Activated CD8-positive, alpha-beta memory T cell treated with anti-CD3 and anti-CD28 coated beads, Interleukin-2, amount 10 ng/mL, durations not matched to agents 7 days and 5 days (primary cell): ENCODE measurements around the gene ESYT2. TPM values are rescaled to one million over a fixed set of nuclear protein-coding genes. Genes with fewer than 3 reads are reported as not detected.

Source experiments
- ATAC-seq: fragments of 150-1000 bp; cut with Tn5 transposase; one replicate; pipeline ENCODE4 v1.10.0; 2021; ENCODE audit warnings: moderate library complexity
- CTCF ChIA-PET: fragments of 350-600 bp; sonication (Branson Sonifier 250); formaldehyde crosslinking; loops from one replicate; lab custom pipeline; 2021; ENCODE audit warnings: antibody characterized with exemption; lab: Charles Lee
- DNase-seq: peaks from one replicate; pipeline ENCODE4 v3.0.0-alpha.2; 2020
- H3K27ac Mint-ChIP-seq: one replicate; pipeline ENCODE4 v1.8.0; 2021; ENCODE audit warnings: mild to moderate bottlenecking, mixed read lengths
- H3K27me3 Mint-ChIP-seq: one replicate; pipeline ENCODE4 v1.8.0; 2021; ENCODE audit warnings: mixed read lengths
- H3K36me3 Mint-ChIP-seq: one replicate; pipeline ENCODE4 v1.8.0; 2021; ENCODE audit warnings: mild to moderate bottlenecking, mixed read lengths
- H3K4me1 Mint-ChIP-seq: one replicate; pipeline ENCODE4 v1.8.0; 2021; ENCODE audit warnings: mixed read lengths
- H3K4me3 Mint-ChIP-seq: one replicate; pipeline ENCODE4 v1.8.0; 2021; ENCODE audit warnings: mild to moderate bottlenecking, moderate library complexity, mixed read lengths
- H3K9me3 Mint-ChIP-seq: one replicate; pipeline ENCODE4 v1.8.0; 2022; ENCODE audit warnings: low read depth, mixed read lengths
- total RNA-seq, 2 experiments: library from RNA; stranded (reverse); gene quantifications; one replicate each; pipeline ENCODE4 v1.2.3, GENCODE V29; 2021

The ESYT2 gene
- total RNA-seq, 2 experiments from 2014 or later, result 79.8 to 86.0 TPM

DNA sequence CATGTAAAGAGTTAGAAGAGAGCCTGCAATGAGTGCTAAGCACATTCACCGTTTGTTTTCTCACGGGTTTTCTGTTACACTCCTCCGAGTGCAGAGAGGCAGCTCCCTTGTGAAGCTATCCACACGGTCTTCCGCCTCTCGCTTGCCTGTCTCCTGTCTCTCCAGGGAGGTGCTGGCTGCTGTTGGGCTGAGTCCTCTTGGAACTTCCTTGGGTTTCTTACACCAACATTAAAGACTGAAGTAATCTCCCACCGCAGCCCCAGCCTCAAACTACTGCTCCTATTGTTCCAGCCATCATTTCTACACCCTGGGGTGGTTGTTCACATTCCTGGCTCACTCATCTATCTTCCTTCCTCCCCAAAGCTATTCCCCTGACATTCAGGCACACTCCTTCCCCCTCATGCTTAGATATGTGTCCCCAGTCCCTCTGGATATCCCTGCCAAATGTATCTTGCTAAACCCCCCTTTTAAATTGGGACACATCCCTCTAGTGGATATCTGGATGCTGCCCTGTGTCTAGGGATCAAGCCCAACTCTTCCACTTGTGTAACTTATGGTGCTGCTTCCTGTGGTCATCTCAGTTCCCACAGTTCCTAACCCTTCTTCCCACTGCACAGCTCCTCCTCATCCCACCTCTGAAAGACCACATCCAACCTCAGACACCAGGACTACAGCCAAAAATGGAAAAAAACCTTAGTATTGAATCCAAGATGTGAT, 14.1 kb downstream of the ESYT2 start:
- peak overlapping the region; percentile 92 for H3K27ac Mint-ChIP-seq
- peak overlapping the region; percentile 23 for H3K4me3 Mint-ChIP-seq
- CTCF ChIA-PET, result interaction anchor here (1.6 kb wide), 1 partner anchor 32 kb away, joined by 3 read pairs; no protein-coding TSS in a partner anchor
- DNase-seq, result no peak
- H3K4me1 Mint-ChIP-seq, result peaks cover 95% of the 10 kb centered on the region
- peaks cover 20% of the 10 kb centered on the region for H3K36me3 Mint-ChIP-seq
- ATAC-seq, result no peak
- no peaks in the 10 kb centered on the region for H3K27me3 Mint-ChIP-seq
- no peaks in the 10 kb centered on the region for H3K9me3 Mint-ChIP-seq

DNA sequence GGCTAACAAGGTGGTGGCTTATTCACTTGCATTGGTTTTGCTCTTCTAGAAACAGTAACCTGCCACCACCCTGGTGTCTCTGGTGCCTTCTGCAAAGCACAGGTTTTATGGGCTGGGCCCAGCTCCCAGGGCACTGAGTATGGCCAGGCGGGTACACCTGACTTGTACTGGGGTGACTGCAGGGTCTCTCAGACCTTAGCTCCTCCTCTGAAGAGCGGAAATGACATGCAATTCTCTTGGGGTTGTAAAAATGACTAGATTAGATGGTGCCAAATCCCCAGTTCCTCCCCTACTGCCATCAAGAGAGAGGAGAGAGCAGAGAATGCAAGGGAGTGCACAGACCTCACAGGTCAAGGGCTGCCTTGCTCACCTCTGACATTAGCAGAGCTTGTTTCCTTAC, 14.7 kb downstream of the ESYT2 start:
- Mint-ChIP-seq H3K27me3 (no peaks in the 10 kb centered on the region), H3K36me3 (peaks cover 26% of the 10 kb centered on the region), H3K27ac (peak overlapping the region; percentile 92), H3K9me3 (no peaks in the 10 kb centered on the region), H3K4me3 (peak overlapping the region; percentile 23), H3K4me1 (peaks cover 96% of the 10 kb centered on the region)
- CTCF ChIA-PET, result interaction anchor here (0.9 to 1.6 kb wide), 2 partner anchors 13 to 33 kb away, joined by 3 read pairs; no protein-coding TSS in a partner anchor
- DNase-seq (peak; percentile 68), ATAC-seq (peak; percentile 13)

DNA sequence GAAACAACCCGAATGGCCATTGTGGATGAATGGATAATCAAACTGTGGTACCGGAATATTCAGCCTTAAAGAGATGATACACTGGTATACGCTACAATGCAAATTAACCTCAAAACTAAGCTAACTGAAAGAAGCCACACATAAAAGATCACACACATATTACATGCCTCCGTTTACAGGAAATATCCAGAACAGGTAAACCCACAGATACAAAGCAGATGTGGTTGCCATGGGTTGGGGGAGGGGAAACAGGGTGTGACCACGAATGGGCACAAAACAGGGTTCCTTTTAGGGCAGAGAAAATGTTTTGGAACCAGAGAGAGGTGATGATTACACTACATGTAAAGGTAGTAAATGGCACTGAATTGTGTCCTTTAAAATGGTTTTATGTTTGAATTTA, 16.6 kb downstream of the ESYT2 start:
- Mint-ChIP-seq H3K36me3 (peaks cover 42% of the 10 kb centered on the region), H3K27me3 (no peaks in the 10 kb centered on the region), H3K4me1 (peaks cover 84% of the 10 kb centered on the region), H3K27ac (peak overlapping the region; percentile 86), H3K4me3 (peak overlapping the region; percentile 40), H3K9me3 (no peaks in the 10 kb centered on the region)
- CTCF ChIA-PET, result interaction anchor here (1.6 to 2.6 kb wide), 2 partner anchors 15 to 16 kb away, joined by 5 to 8 read pairs; partner anchors contain the start of gene ESYT2
- DNase-seq (peak; percentile 78), ATAC-seq (peak; percentile 37)

- H3K4me1 Mint-ChIP-seq, result peaks cover 77% of the 10 kb centered on the region
- H3K36me3 Mint-ChIP-seq, result peaks cover 47% of the 10 kb centered on the region
- H3K27me3 Mint-ChIP-seq, result no peaks in the 10 kb centered on the region
- peak; percentile 10 for ATAC-seq
- peak overlapping the region; percentile 40 for H3K4me3 Mint-ChIP-seq
- no peaks in the 10 kb centered on the region for H3K9me3 Mint-ChIP-seq
- CTCF ChIA-PET, result interaction anchor here (0.6 to 2.6 kb wide), 6 partner anchors 15 to 165 kb away, joined by 3 to 8 read pairs (median 3); partner anchors contain the start of genes ESYT2 and NCAPG2
- H3K27ac Mint-ChIP-seq, result peak overlapping the region; percentile 86
- no peak for DNase-seq
These were observed 17.4 kb downstream of the ESYT2 start for GRCh38 chr7:158811894-158812293.

DNA sequence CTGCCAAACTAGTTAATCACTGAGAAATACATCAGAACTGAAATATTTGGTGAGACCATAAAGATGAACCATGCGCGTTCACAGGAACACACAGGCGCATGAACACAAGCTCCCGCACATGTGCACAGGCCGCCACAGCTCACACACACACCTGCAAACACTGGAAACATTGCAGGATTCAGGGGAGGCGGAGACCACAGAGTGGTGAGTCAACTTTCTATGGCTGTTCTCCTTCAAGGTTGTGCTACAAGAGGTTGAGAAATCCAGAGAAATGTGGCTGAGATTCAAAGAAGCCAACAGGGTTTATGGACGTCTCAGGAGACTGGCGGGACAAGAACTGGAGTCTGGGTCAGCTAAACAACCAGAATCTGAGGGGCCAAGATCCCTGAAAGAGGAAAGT, 17.8 kb downstream of the ESYT2 start:
- Mint-ChIP-seq H3K4me1 (peaks cover 73% of the 10 kb centered on the region), H3K27ac (peak overlapping the region; percentile 86), H3K4me3 (no peak overlapping the region), H3K36me3 (peaks cover 49% of the 10 kb centered on the region), H3K9me3 (peaks cover 3% of the 10 kb centered on the region), H3K27me3 (no peaks in the 10 kb centered on the region)
- ATAC-seq (no peak), DNase-seq (peak; percentile 50)
- CTCF ChIA-PET, result interaction anchor here (0.6 to 2.6 kb wide), 7 partner anchors 17 to 166 kb away, joined by 3 to 8 read pairs (median 3); partner anchors contain the start of genes ESYT2 and NCAPG2

DNA sequence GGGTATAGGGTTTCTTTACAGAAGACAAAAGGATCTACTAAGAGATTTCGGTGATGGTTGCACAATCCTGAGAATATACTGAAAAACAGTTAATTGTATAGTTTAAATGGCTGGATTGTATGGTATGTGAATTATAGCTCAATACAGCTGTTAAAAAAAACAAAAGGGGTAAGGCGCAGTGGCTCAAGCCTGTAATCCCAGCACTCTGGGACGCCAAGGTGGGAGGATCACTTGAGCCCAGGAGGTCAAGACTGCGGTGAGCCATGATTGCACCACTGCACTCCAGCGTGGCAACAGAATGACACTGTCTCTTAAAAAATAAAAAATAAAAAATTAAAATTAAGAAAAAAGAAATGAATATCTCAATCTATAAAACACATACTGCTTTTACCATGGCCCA, 18.5 kb downstream of the ESYT2 start:
- Mint-ChIP-seq H3K4me1 (peaks cover 67% of the 10 kb centered on the region), H3K27ac (peak overlapping the region; percentile 32), H3K27me3 (no peaks in the 10 kb centered on the region), H3K4me3 (no peak overlapping the region), H3K36me3 (peaks cover 54% of the 10 kb centered on the region), H3K9me3 (peaks cover 5% of the 10 kb centered on the region)
- no peak for ATAC-seq
- no peak for DNase-seq
- CTCF ChIA-PET, result interaction anchor here (0.6 to 2.6 kb wide), 4 partner anchors 17 to 45 kb away, joined by 3 to 8 read pairs (median 3); partner anchors contain the start of gene ESYT2

DNA sequence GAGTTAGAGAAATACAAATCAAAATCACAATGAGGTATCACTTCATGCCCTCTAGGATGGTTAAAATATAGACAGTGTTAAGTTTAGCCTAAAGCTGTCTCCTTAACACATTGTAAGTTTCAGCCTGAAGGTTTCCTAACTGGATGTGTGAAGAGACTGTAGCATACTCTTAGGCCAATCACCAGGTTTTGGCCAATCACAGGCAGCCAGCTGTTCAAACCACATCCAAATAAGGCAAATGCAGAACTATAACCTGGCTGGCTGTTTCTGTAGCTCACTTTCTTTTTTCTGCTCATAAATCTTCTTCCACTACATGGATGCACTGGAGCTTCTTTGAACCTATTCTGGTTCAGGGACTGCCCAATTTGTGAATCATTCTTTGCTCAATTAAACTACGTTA, 19.7 kb downstream of the ESYT2 start:
- Mint-ChIP-seq H3K4me1 (peaks cover 62% of the 10 kb centered on the region), H3K36me3 (peaks cover 59% of the 10 kb centered on the region), H3K27ac (peak overlapping the region; percentile 65), H3K9me3 (peaks cover 14% of the 10 kb centered on the region), H3K4me3 (peak overlapping the region; percentile 25), H3K27me3 (no peaks in the 10 kb centered on the region)
- CTCF ChIA-PET, result no interaction called here
- DNase-seq (no peak), ATAC-seq (no peak)

DNA sequence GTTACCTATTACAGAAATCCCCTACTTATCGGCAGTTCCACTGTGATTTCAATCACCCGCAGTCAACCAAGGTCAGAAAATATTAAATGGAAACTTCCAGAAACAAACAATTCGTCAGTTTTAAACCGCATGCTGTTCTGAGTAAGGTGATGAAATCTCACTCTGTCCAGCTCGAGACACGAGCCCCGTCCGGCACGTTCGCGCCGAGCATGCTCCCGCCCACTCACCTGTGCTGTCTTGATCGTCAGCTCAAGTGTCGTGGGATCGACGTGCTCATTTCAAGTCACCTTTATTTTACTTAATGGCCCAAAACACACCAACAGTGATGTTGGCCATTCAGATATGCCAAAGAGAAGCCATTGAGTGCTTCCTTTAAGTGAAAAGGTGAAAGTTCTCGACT, 21.2 kb downstream of the ESYT2 start:
- Mint-ChIP-seq H3K4me3 (no peak overlapping the region), H3K27ac (no peak overlapping the region), H3K27me3 (no peaks in the 10 kb centered on the region), H3K4me1 (peaks cover 57% of the 10 kb centered on the region), H3K9me3 (peaks cover 18% of the 10 kb centered on the region), H3K36me3 (peaks cover 66% of the 10 kb centered on the region)
- ATAC-seq, result no peak
- CTCF ChIA-PET, result no interaction called here
- DNase-seq, result no peak

- H3K4me3 Mint-ChIP-seq, result no peak overlapping the region
- no peak overlapping the region for H3K27ac Mint-ChIP-seq
- DNase-seq (no peak), ATAC-seq (no peak)
- peaks cover 41% of the 10 kb centered on the region for H3K4me1 Mint-ChIP-seq
- H3K9me3 Mint-ChIP-seq, result peaks cover 18% of the 10 kb centered on the region
- H3K36me3 Mint-ChIP-seq, result peaks cover 71% of the 10 kb centered on the region
- no peaks in the 10 kb centered on the region for H3K27me3 Mint-ChIP-seq
- CTCF ChIA-PET, result interaction anchor here (0.6 to 1.4 kb wide), 2 partner anchors 11 to 50 kb away, joined by 3 read pairs; partner anchors contain the start of gene DYNC2I1
These were observed 23.4 kb downstream of the ESYT2 start for GRCh38 chr7:158805937-158806336.

DNA sequence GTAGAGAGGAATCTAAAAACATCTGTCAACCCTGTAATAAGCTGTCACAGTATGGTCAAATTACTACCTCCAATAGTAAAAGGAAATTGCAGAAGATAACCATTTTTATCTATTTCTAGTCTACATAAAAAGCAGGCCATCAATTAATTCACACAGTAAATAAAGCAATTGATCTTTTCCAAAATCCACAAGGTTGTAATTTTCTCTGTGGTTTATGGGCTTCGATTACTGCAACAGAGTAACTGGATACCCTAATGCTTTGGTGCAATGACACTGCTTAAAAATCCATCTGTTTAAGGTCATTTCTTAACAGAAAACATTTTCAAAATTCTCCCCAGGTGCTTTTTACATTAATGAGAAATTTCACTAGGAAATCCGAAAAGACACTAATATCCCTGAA, 23.9 kb downstream of the ESYT2 start:
- peaks cover 67% of the 10 kb centered on the region for H3K36me3 Mint-ChIP-seq
- peaks cover 18% of the 10 kb centered on the region for H3K9me3 Mint-ChIP-seq
- CTCF ChIA-PET, result interaction anchor here (0.6 kb wide), 1 partner anchor 51 kb away, joined by 3 read pairs; the partner anchor contains the start of gene DYNC2I1
- ATAC-seq (no peak), DNase-seq (no peak)
- H3K27ac Mint-ChIP-seq, result no peak overlapping the region
- peaks cover 35% of the 10 kb centered on the region for H3K4me1 Mint-ChIP-seq
- H3K4me3 Mint-ChIP-seq, result no peak overlapping the region
- no peaks in the 10 kb centered on the region for H3K27me3 Mint-ChIP-seq

DNA sequence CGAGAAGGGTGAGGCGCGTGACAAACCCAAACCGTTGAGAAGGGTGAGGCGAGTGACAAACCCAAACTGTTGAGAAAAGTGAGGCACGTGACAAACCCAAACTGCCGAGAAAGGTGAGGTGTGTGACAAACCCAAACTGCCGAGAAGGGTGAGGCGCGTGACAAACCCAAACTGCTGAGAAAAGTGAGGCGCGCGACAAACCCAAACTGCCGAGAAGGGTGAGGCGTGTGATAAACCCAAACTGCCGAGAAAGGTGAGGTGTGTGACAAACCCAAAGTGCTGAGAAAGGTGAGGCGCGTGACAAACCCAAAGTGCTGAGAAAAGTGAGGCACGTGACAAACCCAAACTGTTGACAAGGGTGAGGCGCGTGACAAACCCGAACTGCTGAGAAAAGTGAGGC, 25.0 kb downstream of the ESYT2 start:
- no peak for ATAC-seq

GRCh38 chr7:158803367-158803969, 25.8 kb downstream of the ESYT2 start:
- ATAC-seq (no peak), DNase-seq (no peak)
- Mint-ChIP-seq H3K4me1 (peaks cover 23% of the 10 kb centered on the region), H3K27me3 (no peaks in the 10 kb centered on the region), H3K4me3 (no peak overlapping the region), H3K27ac (peak overlapping the region; percentile 73), H3K36me3 (peaks cover 53% of the 10 kb centered on the region), H3K9me3 (peaks cover 18% of the 10 kb centered on the region)
- CTCF ChIA-PET, result no interaction called here

More for the DNA sequence above, 25.0 kb downstream of the ESYT2 start:
- H3K4me1 Mint-ChIP-seq, result peaks cover 27% of the 10 kb centered on the region
- peaks cover 18% of the 10 kb centered on the region for H3K9me3 Mint-ChIP-seq
- H3K27ac Mint-ChIP-seq, result peak overlapping the region; percentile 75
- peaks cover 56% of the 10 kb centered on the region for H3K36me3 Mint-ChIP-seq
- DNase-seq, result no peak
- peak overlapping the region; percentile 33 for H3K4me3 Mint-ChIP-seq
- H3K27me3 Mint-ChIP-seq, result no peaks in the 10 kb centered on the region
- CTCF ChIA-PET, result no interaction called here

DNA sequence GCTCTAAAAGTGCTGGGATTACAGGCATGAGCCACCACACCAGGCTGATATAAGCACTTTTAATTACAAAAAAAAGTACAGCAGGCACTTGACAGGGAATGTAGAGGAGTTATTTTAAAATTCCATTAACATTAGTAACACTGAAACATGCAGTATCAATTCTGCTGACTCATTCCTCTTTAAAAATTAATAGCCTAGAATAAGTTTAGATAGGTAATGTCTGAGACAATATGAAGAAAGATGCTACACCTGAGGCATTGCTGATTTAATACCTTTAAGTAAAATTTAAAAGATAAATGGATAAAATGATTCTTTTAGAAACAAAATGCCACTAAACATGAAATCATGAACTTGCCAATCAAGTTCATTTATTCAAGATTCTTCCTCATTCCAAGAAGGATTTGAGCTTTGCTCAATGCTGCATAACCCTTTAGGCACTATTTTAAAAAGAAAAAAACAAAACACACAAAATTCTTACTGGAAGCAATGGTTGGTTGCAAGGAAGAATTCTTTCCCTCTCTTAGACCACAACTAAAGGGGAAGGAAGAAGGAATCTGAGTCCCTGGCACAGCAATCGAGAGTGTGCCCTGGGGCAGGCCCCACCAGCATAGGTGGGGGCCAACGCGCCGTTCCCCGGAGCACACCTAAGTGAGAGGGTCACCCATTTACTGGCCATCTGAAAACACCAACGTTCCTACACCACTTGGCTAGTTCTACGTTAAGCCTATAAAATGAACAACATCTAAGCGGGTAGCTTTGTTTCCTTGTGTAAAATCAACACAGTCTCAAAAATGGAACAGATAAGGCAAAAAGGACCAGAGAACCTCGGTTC, 26.6 kb downstream of the ESYT2 start:
- H3K4me3 Mint-ChIP-seq, result no peak overlapping the region
- CTCF ChIA-PET, result no interaction called here
- H3K9me3 Mint-ChIP-seq, result peaks cover 18% of the 10 kb centered on the region
- peaks cover 50% of the 10 kb centered on the region for H3K36me3 Mint-ChIP-seq
- H3K27ac Mint-ChIP-seq, result no peak overlapping the region
- peaks cover 23% of the 10 kb centered on the region for H3K4me1 Mint-ChIP-seq
- H3K27me3 Mint-ChIP-seq, result no peaks in the 10 kb centered on the region
- no peak for ATAC-seq
- DNase-seq, result no peak
